Activated CD4-positive, alpha-beta T cell treated with anti-CD3 and anti-CD28 coated beads, Interleukin-2, amount 10 ng/mL, durations not matched to agents 7 days and 5 days (primary cell): ENCODE measurements around the gene MS4A10. TPM values are rescaled to one million over a fixed set of nuclear protein-coding genes. Genes with fewer than 3 reads are reported as not detected.

Experiments used
- total RNA-seq, 2 experiments: library from RNA; stranded (reverse); gene quantifications; one replicate each; pipeline ENCODE4 v1.2.3, GENCODE V29; 2021

MS4A10 gene
- total RNA-seq, 2 experiments from 2014 or later: not detected

Other genes starting within 250 kb of the MS4A10 start
- not detected for gene MS4A8, start 85.7 kb upstream of the MS4A10 start, total RNA-seq
- gene MS4A18, start 60.6 kb upstream of the MS4A10 start, total RNA-seq: not detected
- gene MS4A15, start 28.5 kb upstream of the MS4A10 start, total RNA-seq: not detected
- gene CCDC86, start 56.8 kb downstream of the MS4A10 start, total RNA-seq: 10 to 100 TPM; 19.2 to 23.2 TPM
- gene PTGDR2, start 70.6 kb downstream of the MS4A10 start, total RNA-seq: 1 to 10 TPM; 1.3 to 1.4 TPM
- not detected for gene ZP1, start 82.2 kb downstream of the MS4A10 start, total RNA-seq
- gene PRPF19, start 121.3 kb downstream of the MS4A10 start, total RNA-seq: 100 to 1,000 TPM; 125 to 128 TPM
- 100 to 1,000 TPM; 114 to 119 TPM for gene TMEM109, start 128.8 kb downstream of the MS4A10 start, total RNA-seq
- gene TMEM132A, start 139.1 kb downstream of the MS4A10 start, total RNA-seq: under 1 TPM; 0.40 to 0.47 TPM
- 1 to 10 TPM; 4.0 to 4.2 TPM for gene SLC15A3, start 166.8 kb downstream of the MS4A10 start, total RNA-seq
- gene CD6, start 186.3 kb downstream of the MS4A10 start, total RNA-seq: 100 to 1,000 TPM; 368 to 402 TPM